ENCODE data around the gene AXIN2.
"Not testable (repeated sequence)": the region's sequence is repeated elsewhere in the genome, so short reads cannot be mapped to it uniquely, and the experiment has no call there.

Gene AXIN2

GRCh38 chr17:65536573-65537342 lies 24.7 kb downstream of the AXIN2 start:
- DNase-seq, result no peak

- no peak for DNase-seq
Observed at GRCh38 chr17:65535777-65536572, 25.5 kb downstream of the AXIN2 start.

GRCh38 chr17:65533852-65534457 lies 27.5 kb downstream of the AXIN2 start:
- DNase-seq, result no peak

- no peak for DNase-seq
Observed at GRCh38 chr17:65533056-65533745, 28.2 kb downstream of the AXIN2 start.

GRCh38 chr17:65532101-65532890 lies 29.2 kb downstream of the AXIN2 start:
- DNase-seq, result peak in 1 of 2 experiments; percentile 26

GRCh38 chr17:65531256-65532100 lies 30.0 kb downstream of the AXIN2 start:
- no peak for DNase-seq

- DNase-seq, result no peak
Observed at GRCh38 chr17:65530523-65531255, 30.8 kb downstream of the AXIN2 start.

- DNase-seq, result peak in 1 of 2 experiments; percentile 56
Observed at GRCh38 chr17:65529761-65530522, 31.5 kb downstream of the AXIN2 start.

GRCh38 chr17:65529040-65529633 lies 32.3 kb downstream of the AXIN2 start:
- no peak for DNase-seq

- DNase-seq, result no peak
Observed at GRCh38 chr17:65527857-65528591, 33.4 kb downstream of the AXIN2 start.

GRCh38 chr17:65527381-65527780 lies 34.1 kb downstream of the AXIN2 start:
- no peak for DNase-seq

GRCh38 chr17:65526854-65527253 lies 34.6 kb downstream of the AXIN2 start:
- DNase-seq, result not testable (repeated sequence)

- no peak for DNase-seq
Observed at GRCh38 chr17:65523853-65524664, 37.4 kb downstream of the AXIN2 start.

GRCh38 chr17:65523411-65523810 lies 38.0 kb downstream of the AXIN2 start:
- no peak for DNase-seq

GRCh38 chr17:65522751-65523404 lies 38.6 kb downstream of the AXIN2 start:
- no peak for DNase-seq

- DNase-seq, result no peak
Observed at GRCh38 chr17:65519462-65519861, 42.0 kb downstream of the AXIN2 start.

- DNase-seq, result no peak
Observed at GRCh38 chr17:65518256-65518655, 43.2 kb downstream of the AXIN2 start.
